Right lobe of liver (tissue), 6 donors: Measurements from ENCODE around the gene PAQR8. TPM values are rescaled to one million over a fixed set of nuclear protein-coding genes. Genes with fewer than 3 reads are reported as not detected.
A peak's percentile ranks its signal among the peaks of the same experiment; 100 is the strongest.

Experiments used
- ATAC-seq, 4 donors: fragments of 200-7000 bp; cut with Tn5 transposase; one replicate each; pipeline ENCODE4 v1.9.1; 2020; ENCODE audit warnings: mild to moderate bottlenecking in 4 of 4, moderate library complexity in 4 of 4
- DNase-seq, 3 donors: peaks; one replicate each; pipeline ENCODE4 v3.0.0-alpha.2; 2020
- H3K27ac ChIP-seq, 3 donors: fragments of 200-600 bp; one replicate each; pipeline ENCODE4 v1.8.0; 2022
- H3K27me3 ChIP-seq, 2 donors: fragments of 200-600 bp; one replicate each; pipeline ENCODE4 v1.8.0; 2022
- H3K36me3 ChIP-seq, 4 donors: fragments of 200-600 bp; sonication (generic) in 1 of 4; one replicate each; pipeline versions ENCODE4 v1.5.1 to v1.8.0; 2017 to 2022; ENCODE audit warnings: control low read depth in 1 of 4
- H3K4me1 ChIP-seq, 4 donors: fragments of 200-600 bp; sonication (generic) in 1 of 4; one replicate each; pipeline versions ENCODE4 v1.5.1 to v1.8.0; 2017 to 2022; ENCODE audit warnings: control low read depth in 1 of 4
- H3K4me3 ChIP-seq, 3 donors: fragments of 200-600 bp; one replicate each; pipeline ENCODE4 v1.8.0; 2022
- H3K9me3 ChIP-seq, 4 donors: fragments of 200-600 bp; sonication (generic) in 1 of 4; one replicate each; pipeline versions ENCODE4 v1.5.1 to v1.8.0; 2017 to 2022; ENCODE audit warnings: control low read depth in 1 of 4
- CTCF ChIP-seq, 4 donors: fragments of 200-600 bp in 3 of 4; fragments of 450-650 bp in 1 of 4; IDR thresholded peaks; one replicate each; pipeline versions ENCODE4 v1.5.1 to v1.8.0; 2016 to 2022; ENCODE audit warnings: antibody characterized with exemption in 4 of 4, mild to moderate bottlenecking in 2 of 4
- POLR2A ChIP-seq: fragments of 450-650 bp; IDR thresholded peaks from one replicate; pipeline ENCODE4 v1.6.1; 2017; ENCODE audit warnings: antibody characterized with exemption, mild to moderate bottlenecking
- WGBS: methylation state at CpG from one replicate; pipeline ENCODE4 v1.1.6; 2018; ENCODE audit warnings: low coverage, low lambda C conversion rate; ENCODE audit not compliant: insufficient coverage; ENCODE audit errors: missing lambda C conversion rate; 5-methylcytosine and 5-hydroxymethylcytosine counted together
- intact Hi-C, 2 donors: fragments of 100-400 bp; cut with DNase I; formaldehyde crosslinking; loops; one replicate each; pipeline versions ENCODE4 v1.11.2 to v1.14.1; 2022
- total RNA-seq, 6 experiments: library from RNA; depleted of rRNA in 2 of 6; stranded (reverse); fragments of >200 nt in 2 of 6; fragmentation: NEBNext Ultra II Directional in 3 of 6; extraction: Animal tissue kit (Norgen Biotek cat#: 25700) in 3 of 6; gene quantifications; one replicate each; pipeline versions ENCODE4 v1.1.0 to v1.2.4, GENCODE V29; 2016 to 2023
- donor health status: DM: no; HTN: yes; CAD: no.
- donor health status: DM: no; HTN: no; CAD: no.
- donor health status: DM: no; HTN: no; CAD: no.
- donor health status: DM: no; HTN: yes; CAD: no.
- donor health status: DM: no; HTN: yes; CAD: no.

Gene PAQR8
- total RNA-seq, 6 experiments from 2014 or later: 0.29 to 1.5 (median 0.77) TPM

GRCh38 chr6:52415333-52415732 is 53.4 kb downstream of the PAQR8 start:
- intact Hi-C loops: loop anchor here (5.0 to 10.0 kb wide), 4 partner anchors 179 to 252 kb away; no protein-coding TSS in a partner anchor

GRCh38 chr6:52415917-52416628 is 54.1 kb downstream of the PAQR8 start:
- Histone ChIP-seq H3K27ac (no peak overlapping the region), H3K4me1 (peaks cover 0 to 5% (median 1%) of the 10 kb centered on the region in 4 donors), H3K9me3 (no peaks in the 10 kb centered on the region), H3K4me3 (no peak overlapping the region), H3K36me3 (no peaks in the 10 kb centered on the region), H3K27me3 (no peaks in the 10 kb centered on the region)
- intact Hi-C loops: loop anchor here (5.0 to 10.0 kb wide), 4 partner anchors 179 to 251 kb away; no protein-coding TSS in a partner anchor
- TF ChIP-seq POLR2A (no peak), CTCF (IDR thresholded peaks at IDR 0.05) (no peak)
- ATAC-seq (no peak), DNase-seq (no peak)
- 34% methylated on average over 6 of the region's 6 CpGs for WGBS

More at GRCh38 chr6:52415333-52415732, 53.4 kb downstream of the PAQR8 start:
- no peak for ATAC-seq
- H3K27me3 ChIP-seq: no peaks in the 10 kb centered on the region
- H3K9me3 ChIP-seq: no peaks in the 10 kb centered on the region
- TF ChIP-seq CTCF (IDR thresholded peaks at IDR 0.05) (no peak), POLR2A (no peak)
- no peaks in the 10 kb centered on the region for H3K36me3 ChIP-seq
- WGBS: 64% methylated on average over 1 of the region's 1 CpG
- DNase-seq: no peak
- no peak overlapping the region for H3K27ac ChIP-seq
- no peaks in the 10 kb centered on the region for H3K4me1 ChIP-seq
- no peak overlapping the region for H3K4me3 ChIP-seq

- Histone ChIP-seq H3K4me3 (no peak overlapping the region), H3K36me3 (no peaks in the 10 kb centered on the region), H3K27me3 (no peaks in the 10 kb centered on the region), H3K27ac (no peak overlapping the region), H3K9me3 (no peaks in the 10 kb centered on the region), H3K4me1 (peaks cover 0 to 6% (median 1%) of the 10 kb centered on the region in 4 donors)
- intact Hi-C loops: loop anchor here (5.0 to 10.0 kb wide), 4 partner anchors 178 to 251 kb away; no protein-coding TSS in a partner anchor
- ATAC-seq (peak; percentile 37 to 48 (median 40)), DNase-seq (no peak)
- WGBS: 0% methylated on average over 1 of the region's 1 CpG
- TF ChIP-seq CTCF (IDR thresholded peaks at IDR 0.05) (peak; percentile 79 to 93 (median 80)), POLR2A (no peak)
These were observed 54.7 kb downstream of the PAQR8 start for GRCh38 chr6:52416629-52417151.

- no peak for DNase-seq
These were observed 55.7 kb downstream of the PAQR8 start for GRCh38 chr6:52417675-52418111.

More at GRCh38 chr6:52417675-52418111, 55.7 kb downstream of the PAQR8 start:
- Histone ChIP-seq H3K4me3 (no peak overlapping the region), H3K27ac (no peak overlapping the region), H3K36me3 (no peaks in the 10 kb centered on the region), H3K27me3 (no peaks in the 10 kb centered on the region), H3K4me1 (peaks cover 0 to 6% (median 1%) of the 10 kb centered on the region in 4 donors), H3K9me3 (no peaks in the 10 kb centered on the region)
- TF ChIP-seq CTCF (IDR thresholded peaks at IDR 0.05) (no peak), POLR2A (no peak)
- ATAC-seq: no peak
- intact Hi-C loops: loop anchor here (5.0 to 10.0 kb wide), 4 partner anchors 177 to 250 kb away; no protein-coding TSS in a partner anchor
- 80% methylated on average over 5 of the region's 5 CpGs for WGBS
